Measurements from ENCODE around the gene FBXO42. TPM values are rescaled to one million over a fixed set of nuclear protein-coding genes. Genes with fewer than 3 reads are reported as not detected.
"Not testable (repeated sequence)": the region's sequence is repeated elsewhere in the genome, so short reads cannot be mapped to it uniquely, and the experiment has no call there.

The FBXO42 gene
- total RNA-seq, 8 experiments from 2014 or later, result 10.0 to 27.6 (median 23.2) TPM

DNA sequence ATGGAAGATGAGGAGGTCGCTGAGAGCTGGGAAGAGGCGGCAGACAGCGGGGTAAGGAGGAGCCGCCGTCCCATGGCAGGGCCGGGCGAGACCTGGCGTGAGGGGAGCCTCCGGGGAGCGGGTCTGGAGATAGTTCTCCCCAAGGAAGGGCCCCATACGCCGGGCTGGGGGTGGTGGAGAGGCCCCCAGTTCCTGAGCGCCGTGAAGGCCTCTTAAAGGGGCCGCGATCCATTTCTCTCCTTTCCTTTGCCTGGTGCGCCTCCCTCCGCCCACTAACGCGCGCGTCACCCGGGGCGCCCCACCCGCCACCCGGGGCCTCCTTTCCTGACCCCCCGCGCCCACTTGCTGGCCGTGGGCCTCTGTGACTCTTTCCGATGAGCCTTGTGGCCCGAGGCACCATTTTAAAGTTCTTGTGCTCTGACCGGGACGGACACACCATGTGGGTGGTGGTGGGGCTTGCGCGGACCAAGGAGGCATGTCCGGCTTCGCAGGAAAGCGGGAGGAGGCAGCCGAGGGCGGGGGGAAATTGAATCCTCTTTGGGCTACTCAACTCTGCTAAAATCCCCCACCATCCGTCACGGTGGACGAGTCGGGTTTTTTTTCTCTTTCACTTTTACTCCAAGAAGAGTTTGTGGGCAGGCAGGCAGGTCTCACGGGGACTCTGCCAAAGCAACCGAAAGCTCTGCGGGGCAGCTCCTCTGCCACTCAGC lies 15.1 kb upstream of the FBXO42 start:
- in situ Hi-C loops (cut with MboI; ENCODE audit: low pct_unique_long_range_greater_than_20kb in 2 of 9, low sequenced_read_pairs in 9 of 9, unreplicated experiment in 9 of 9), result no loop called here
- peak; percentile 81 to 87 (median 84) for ATAC-seq (replicated peaks in 6 of 8)
- 0 to 2% (median 0%) methylated on average over 1 to 9 of the region's 47 CpGs; no CpG with 5 or more reads in 4 of the 10 experiments for WGBS, 10 experiments
- Histone ChIP-seq H3K4me1 (replicated peaks in 1 of 2) (peaks cover 8 to 9% of the 10 kb centered on the region in 2 donors), H3K4me3 (peak overlapping the region; percentile 66 to 90 (median 83)), H3K27ac (peak overlapping the region; percentile 96 to 98)

DNA sequence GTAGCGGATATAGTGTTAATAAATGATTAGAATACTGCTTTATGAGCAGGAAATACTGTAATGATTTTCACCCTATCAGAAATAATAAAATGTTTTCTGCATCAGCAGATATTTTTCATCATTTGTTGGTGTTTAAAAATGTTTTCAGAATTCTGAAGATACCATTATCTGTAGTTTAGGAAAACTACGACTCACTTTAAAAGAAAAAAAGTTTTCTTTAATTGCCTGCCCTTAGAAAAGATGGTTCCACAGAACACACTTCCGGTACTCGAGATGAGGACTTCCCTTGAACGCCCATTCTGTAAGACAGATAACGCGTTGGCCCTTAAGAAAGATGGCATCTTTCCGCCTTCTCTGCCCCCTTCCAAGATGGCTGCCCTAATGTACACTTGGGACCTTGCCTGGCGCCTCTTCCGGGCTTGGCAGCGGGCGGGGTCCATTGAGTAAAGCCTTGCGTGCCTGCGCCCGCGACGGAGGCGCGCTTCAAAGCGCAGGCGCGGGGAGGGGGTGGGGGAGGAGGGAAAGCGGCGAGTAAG lies 14.5 kb upstream of the FBXO42 start, which contains the start of gene SZRD1:
TSS of gene SZRD1 (plus strand) at position 521 of the 536 bp plus-strand sequence. CDS start 16 bp downstream, outside the sequence.
- H3K4me1 ChIP-seq (replicated peaks in 1 of 2), result peaks cover 8 to 9% of the 10 kb centered on the region in 2 donors
- H3K27ac ChIP-seq, result peak within 1 kb of the TSS; percentile 96 to 98
- ATAC-seq (replicated peaks in 6 of 8), result peak; percentile 68 to 92 (median 90)
- 0 to 14% (median 4%) methylated on average over 1 to 14 of the region's 24 CpGs; no CpG with 5 or more reads in 3 of the 10 experiments for WGBS, 10 experiments
- peak within 1 kb of the TSS; percentile 66 to 90 (median 83) for H3K4me3 ChIP-seq
- in situ Hi-C loops (cut with MboI; ENCODE audit: low pct_unique_long_range_greater_than_20kb in 2 of 9, low sequenced_read_pairs in 9 of 9, unreplicated experiment in 9 of 9), result no loop called here

DNA sequence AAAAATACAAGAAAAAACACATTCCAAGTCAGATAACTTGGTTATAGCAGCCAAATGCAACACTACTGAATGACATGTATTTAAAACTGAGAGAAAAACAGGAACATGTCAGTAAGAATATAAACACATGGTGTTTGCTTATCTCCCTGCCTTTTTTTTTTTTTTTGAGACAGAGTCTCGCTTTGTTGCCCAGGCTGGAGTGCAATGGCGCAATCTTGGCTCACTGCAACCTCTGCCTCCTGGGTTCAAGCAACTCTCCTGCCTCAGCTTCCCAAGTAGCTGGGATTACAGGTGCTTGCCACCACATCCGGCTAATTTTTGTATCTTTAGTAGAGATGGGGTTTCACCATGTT lies 12.8 kb upstream of the FBXO42 start:
- in situ Hi-C loops (cut with MboI; ENCODE audit: low pct_unique_long_range_greater_than_20kb in 2 of 9, low sequenced_read_pairs in 9 of 9, unreplicated experiment in 9 of 9); ATAC-seq (replicated peaks in 6 of 8): not testable (repeated sequence)

DNA sequence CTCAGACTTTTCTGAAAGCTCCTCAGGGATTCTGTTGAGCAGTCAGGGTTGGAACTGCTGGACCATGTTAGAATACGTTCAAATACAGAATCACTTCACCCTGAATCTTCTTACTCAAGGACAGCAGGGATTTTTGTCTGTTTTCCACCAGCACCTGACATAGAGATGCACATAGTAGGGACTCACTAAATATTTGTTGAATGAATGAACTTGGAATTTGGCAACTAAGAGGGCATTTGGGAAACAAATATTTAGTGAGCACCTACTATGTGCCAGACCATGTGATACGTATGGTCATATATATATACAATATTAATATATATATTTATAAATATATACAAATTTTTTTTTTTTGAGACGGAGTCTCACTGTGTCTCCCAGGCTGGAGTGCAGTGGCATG lies 4.6 kb upstream of the FBXO42 start:
- Histone ChIP-seq H3K4me1 (replicated peaks in 1 of 2) (peaks cover 4 to 6% of the 10 kb centered on the region in 2 donors), H3K4me3 (no peak overlapping the region), H3K27ac (no peak overlapping the region)
- no peak for ATAC-seq (replicated peaks in 6 of 8)
- WGBS, 10 experiments, result 38 to 100% (median 91%) methylated on average over 1 to 3 of the region's 3 CpGs; no CpG with 5 or more reads in 1 of the 10 experiments
- in situ Hi-C loops (cut with MboI; ENCODE audit: low pct_unique_long_range_greater_than_20kb in 2 of 9, low sequenced_read_pairs in 9 of 9, unreplicated experiment in 9 of 9), result no loop called here

More for the DNA sequence above, 12.8 kb upstream of the FBXO42 start:
- not testable (repeated sequence) for H3K27ac ChIP-seq; H3K4me1 ChIP-seq (replicated peaks in 1 of 2); H3K4me3 ChIP-seq
- 75 to 100% (median 83%) methylated on average over 1 to 3 of the region's 3 CpGs; no CpG with 5 or more reads in 1 of the 10 experiments for WGBS, 10 experiments

DNA sequence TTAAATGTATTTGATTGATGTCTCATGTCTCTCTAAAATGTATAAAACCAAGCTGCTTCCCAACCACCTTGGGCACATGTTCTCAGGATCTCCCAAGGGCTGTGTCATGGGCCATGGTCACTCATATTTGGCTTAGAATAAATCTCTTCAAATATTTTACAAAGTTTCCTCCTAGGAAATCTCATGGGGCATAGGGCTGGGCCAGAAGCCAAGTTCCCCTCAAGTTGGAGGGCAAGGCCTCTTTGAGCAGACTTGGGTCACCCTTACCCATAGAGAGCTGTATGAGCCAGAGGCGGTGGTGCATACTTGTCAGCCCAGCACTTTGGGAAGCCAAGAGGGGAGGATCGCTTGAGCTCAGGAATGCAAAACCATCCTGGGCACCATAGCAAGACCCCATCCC lies 2.3 kb upstream of the FBXO42 start:
- in situ Hi-C loops (cut with MboI; ENCODE audit: low pct_unique_long_range_greater_than_20kb in 2 of 9, low sequenced_read_pairs in 9 of 9, unreplicated experiment in 9 of 9), result no loop called here

DNA sequence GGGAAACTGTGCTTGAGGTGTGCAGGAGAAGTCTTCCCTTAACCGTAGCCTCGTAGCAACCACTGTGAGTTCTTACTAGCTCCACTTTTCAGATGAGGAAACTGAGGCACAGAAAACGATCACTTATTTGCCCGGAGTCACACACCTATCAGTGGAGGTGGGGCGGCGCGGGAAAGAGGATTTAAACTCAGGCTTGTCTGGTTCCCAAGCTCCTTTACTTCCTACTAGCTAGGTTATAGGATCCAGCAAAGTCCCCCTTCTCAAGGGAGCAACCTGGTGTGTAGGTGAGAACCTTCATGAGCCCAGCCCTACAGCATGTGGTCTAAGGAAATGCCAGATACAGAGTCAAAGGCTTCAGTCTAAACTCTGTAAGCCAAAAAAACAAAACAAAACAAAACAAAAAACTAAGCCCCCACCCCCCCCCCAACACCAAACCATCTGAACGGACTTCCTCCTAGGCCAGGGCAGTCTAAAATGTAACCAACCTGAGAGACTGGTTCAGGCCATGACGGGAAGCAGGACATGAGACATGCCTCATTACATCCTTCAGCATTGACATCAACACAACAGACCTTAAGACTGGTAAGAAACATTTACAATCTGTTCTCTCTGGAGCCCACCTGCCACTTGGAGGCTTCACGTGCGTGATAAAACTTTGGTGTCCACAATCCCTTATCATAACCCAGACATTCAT lies 709 bp upstream of the FBXO42 start:
- in situ Hi-C loops (cut with MboI; ENCODE audit: low pct_unique_long_range_greater_than_20kb in 2 of 9, low sequenced_read_pairs in 9 of 9, unreplicated experiment in 9 of 9), result no loop called here
- Histone ChIP-seq H3K4me3 (peak overlapping the region; percentile 72 to 96 (median 87)), H3K27ac (peak overlapping the region; percentile 91 to 95), H3K4me1 (replicated peaks in 1 of 2) (peaks cover 21% of the 10 kb centered on the region in 2 donors)
- ATAC-seq (replicated peaks in 6 of 8), result no peak
- 73 to 100% (median 82%) methylated on average over 2 to 10 of the region's 11 CpGs; no CpG with 5 or more reads in 4 of the 10 experiments for WGBS, 10 experiments

More for the DNA sequence above, 2.3 kb upstream of the FBXO42 start:
- H3K4me3 ChIP-seq, result no peak overlapping the region
- 60 to 100% (median 87%) methylated on average over 1 to 2 of the region's 2 CpGs; no CpG with 5 or more reads in 6 of the 10 experiments for WGBS, 10 experiments
- H3K27ac ChIP-seq, result no peak overlapping the region
- ATAC-seq (replicated peaks in 6 of 8), result no peak
- peaks cover 12 to 13% of the 10 kb centered on the region in 2 donors for H3K4me1 ChIP-seq (replicated peaks in 1 of 2)

DNA sequence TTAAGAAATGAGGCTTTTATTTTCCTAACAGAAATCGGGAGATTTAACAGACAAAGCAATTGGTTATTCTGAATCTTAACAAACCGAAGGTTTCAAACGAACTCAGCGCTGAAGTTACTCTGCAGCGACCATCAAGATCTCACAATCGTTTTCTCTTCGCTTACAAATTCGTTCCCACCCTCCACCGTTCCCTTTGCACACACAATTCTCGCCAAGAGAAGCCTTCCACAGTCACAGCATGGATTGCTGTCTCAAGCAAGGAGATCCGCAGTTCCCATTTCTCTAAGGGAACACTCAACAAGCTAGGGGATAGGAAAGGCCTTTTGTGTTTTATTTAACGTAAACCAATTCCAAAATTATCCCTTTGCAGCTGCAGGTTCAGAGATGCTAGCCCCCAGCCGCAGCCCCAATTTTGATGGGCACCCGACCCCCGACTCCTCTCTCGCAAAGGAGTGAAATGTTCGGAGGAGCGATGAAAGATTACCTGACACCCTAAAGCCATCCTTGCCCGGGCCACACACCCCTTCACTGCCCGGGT lies 755 bp downstream of the FBXO42 start:
- H3K4me3 ChIP-seq, result peak overlapping the region; percentile 72 to 96 (median 87)
- peak overlapping the region; percentile 91 to 95 for H3K27ac ChIP-seq
- peak in 2 of 8 experiments; percentile 1 to 4 for ATAC-seq (replicated peaks in 6 of 8)
- in situ Hi-C loops (cut with MboI; ENCODE audit: low pct_unique_long_range_greater_than_20kb in 2 of 9, low sequenced_read_pairs in 9 of 9, unreplicated experiment in 9 of 9), result no loop called here
- peaks cover 21% of the 10 kb centered on the region in 2 donors for H3K4me1 ChIP-seq (replicated peaks in 1 of 2)
- 0 to 7% (median 0%) methylated on average over 4 to 16 of the region's 20 CpGs; no CpG with 5 or more reads in 1 of the 10 experiments for WGBS, 10 experiments

DNA sequence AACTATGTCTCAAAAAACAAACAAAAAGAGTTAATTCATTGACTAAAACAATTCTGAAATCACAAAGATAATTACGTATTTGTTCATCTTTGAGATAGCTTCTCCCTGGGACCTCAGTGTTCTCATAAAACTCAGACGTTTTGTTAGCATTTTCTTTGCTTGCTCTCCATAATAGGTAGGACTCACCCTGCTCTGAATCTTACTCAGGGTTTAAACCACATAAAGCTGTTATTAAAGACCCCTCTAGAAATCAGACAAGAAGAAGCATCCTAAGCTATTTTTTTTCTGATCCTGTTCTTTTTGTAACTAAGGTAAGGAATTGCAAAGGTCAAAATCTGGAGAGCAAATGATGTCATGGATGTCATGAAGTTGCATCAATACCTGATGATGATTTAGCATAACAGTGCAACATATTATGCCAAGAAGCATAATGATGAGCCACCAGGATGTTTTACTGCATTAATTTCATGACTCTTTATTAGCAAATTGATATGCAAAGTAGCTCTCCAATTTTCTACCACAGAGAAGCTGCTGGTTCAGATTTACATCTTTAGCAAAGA lies 2.4 kb downstream of the FBXO42 start:
- Histone ChIP-seq H3K4me3 (peak overlapping the region; percentile 72 to 96 (median 87)), H3K27ac (peak overlapping the region; percentile 17 to 95), H3K4me1 (replicated peaks in 1 of 2) (peaks cover 21% of the 10 kb centered on the region in 2 donors)
- in situ Hi-C loops (cut with MboI; ENCODE audit: low pct_unique_long_range_greater_than_20kb in 2 of 9, low sequenced_read_pairs in 9 of 9, unreplicated experiment in 9 of 9), result loop anchor here in 1 of 9 experiments (25.0 kb wide), 1 partner anchor 263 kb away; no protein-coding TSS in a partner anchor
- ATAC-seq (replicated peaks in 6 of 8), result no peak
- 41 to 100% (median 69%) methylated on average over 1 to 2 of the region's 2 CpGs; no CpG with 5 or more reads in 1 of the 10 experiments for WGBS, 10 experiments

DNA sequence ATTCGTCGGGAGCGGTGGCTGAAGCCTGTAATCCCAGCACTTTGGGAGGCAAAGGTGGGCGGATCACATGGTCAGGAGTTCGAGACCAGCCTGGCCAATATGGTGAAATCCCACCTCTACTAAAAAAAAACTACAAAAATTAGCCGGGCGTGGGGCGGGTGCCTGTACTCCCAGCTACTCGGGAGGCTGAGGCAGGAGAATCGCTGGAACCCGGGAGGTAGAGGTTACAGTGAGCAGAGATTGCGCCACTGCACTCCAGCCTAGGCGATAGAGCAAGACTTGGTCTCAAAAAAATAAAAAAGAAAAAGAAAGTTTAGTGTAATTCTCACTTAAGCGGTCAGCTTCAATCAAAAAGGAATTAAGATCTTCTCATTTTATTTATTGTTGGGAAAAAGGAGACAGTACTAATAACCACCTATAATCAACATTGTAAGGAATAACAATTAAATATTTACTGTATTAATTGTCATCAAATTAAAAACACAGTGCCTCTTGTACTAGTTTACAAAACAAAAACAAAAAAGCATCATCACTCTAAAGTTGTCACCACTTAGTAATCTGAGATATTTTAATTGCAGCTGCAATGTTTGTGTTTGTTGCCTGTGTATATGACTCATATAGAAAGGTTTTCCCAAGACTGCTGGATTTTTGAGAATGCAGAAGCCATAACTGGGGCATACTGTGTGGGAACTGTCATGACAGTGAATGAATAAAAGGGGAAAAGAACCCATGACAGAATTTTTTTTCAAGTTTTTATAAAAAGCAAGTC lies 3.7 kb downstream of the FBXO42 start:
- Histone ChIP-seq H3K4me3 (no peak overlapping the region), H3K27ac (no peak overlapping the region), H3K4me1 (replicated peaks in 1 of 2) (peaks cover 21% of the 10 kb centered on the region in 2 donors)
- in situ Hi-C loops (cut with MboI; ENCODE audit: low pct_unique_long_range_greater_than_20kb in 2 of 9, low sequenced_read_pairs in 9 of 9, unreplicated experiment in 9 of 9), result loop anchor here in 1 of 9 experiments (25.0 kb wide), 1 partner anchor 261 kb away; no protein-coding TSS in a partner anchor
- WGBS, 10 experiments, result 85 to 99% (median 92%) methylated on average over 3 to 14 of the region's 14 CpGs
- ATAC-seq (replicated peaks in 6 of 8), result peak in 3 of 8 experiments; percentile 8 to 26 (median 13)

DNA sequence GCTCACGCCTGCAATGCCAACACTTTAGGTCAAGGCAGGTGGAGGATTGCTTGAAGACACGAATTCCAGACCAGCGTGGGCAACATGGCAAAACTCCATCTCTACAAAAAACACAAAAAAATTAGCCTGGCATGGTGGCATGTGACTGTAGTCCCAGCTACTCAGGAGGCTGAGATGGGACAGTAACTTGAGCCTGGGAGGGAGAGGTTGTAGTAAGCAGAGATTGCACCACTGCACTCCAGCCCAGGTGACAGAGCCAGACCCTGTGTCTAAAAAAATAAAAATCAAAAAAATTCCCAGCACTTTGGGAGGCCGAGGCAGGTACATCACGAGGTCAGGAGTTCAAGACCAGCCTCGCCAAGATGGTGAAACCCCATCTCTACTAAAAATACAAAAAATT lies 9.0 kb downstream of the FBXO42 start:
- H3K4me1 ChIP-seq (replicated peaks in 1 of 2); ATAC-seq (replicated peaks in 6 of 8); H3K4me3 ChIP-seq; H3K27ac ChIP-seq: not testable (repeated sequence)
- in situ Hi-C loops (cut with MboI; ENCODE audit: low pct_unique_long_range_greater_than_20kb in 2 of 9, low sequenced_read_pairs in 9 of 9, unreplicated experiment in 9 of 9), result loop anchor here in 1 of 9 experiments (25.0 kb wide), 1 partner anchor 256 kb away; no protein-coding TSS in a partner anchor
- 71 to 100% (median 96%) methylated on average over 1 to 6 of the region's 6 CpGs; no CpG with 5 or more reads in 1 of the 10 experiments for WGBS, 10 experiments

DNA sequence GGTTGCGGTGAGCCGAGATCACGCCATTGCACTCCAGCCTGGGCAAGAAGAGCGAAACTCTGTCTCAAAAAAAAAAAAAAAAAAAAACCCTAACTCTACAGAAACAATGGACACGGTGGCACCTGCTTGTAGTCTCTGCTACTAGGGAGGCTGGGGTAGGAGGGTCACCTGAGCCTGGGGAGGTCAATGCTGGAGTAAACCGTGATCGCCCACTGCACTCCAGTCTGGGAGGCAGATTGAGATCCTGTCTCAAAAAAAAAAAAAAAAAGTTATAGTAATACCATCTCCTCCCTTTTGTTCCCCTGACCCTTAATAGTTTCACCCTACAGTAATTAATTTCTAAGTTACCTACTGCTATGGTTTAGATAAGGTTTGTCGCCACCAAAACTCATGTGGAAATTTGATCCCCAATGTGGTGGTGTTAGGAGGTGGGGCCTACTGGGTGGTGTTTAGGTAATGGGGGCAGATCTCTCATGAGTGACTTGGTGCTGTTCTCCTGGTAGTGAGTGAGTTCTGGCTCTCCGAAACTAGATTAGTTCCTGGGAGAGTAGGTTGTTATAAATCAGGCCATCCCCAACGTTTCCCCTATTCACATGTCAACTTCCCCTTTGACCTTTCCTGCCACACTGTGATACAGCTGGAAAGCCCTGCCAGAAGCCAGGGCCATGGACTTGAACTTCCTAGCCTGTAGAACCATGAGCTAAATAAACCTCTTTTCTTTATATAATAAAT lies 9.8 kb downstream of the FBXO42 start:
- no peak overlapping the region for H3K27ac ChIP-seq
- no peak overlapping the region for H3K4me3 ChIP-seq
- in situ Hi-C loops (cut with MboI; ENCODE audit: low pct_unique_long_range_greater_than_20kb in 2 of 9, low sequenced_read_pairs in 9 of 9, unreplicated experiment in 9 of 9), result loop anchor here in 1 of 9 experiments (25.0 kb wide), 1 partner anchor 255 kb away; no protein-coding TSS in a partner anchor
- no peak for ATAC-seq (replicated peaks in 6 of 8)
- no peaks in the 10 kb centered on the region for H3K4me1 ChIP-seq (replicated peaks in 1 of 2)
- WGBS, 10 experiments, result 0 to 87% (median 77%) methylated on average over 1 to 9 of the region's 10 CpGs; no CpG with 5 or more reads in 4 of the 10 experiments
